Tibial nerve (tissue), 3 donors: ENCODE data around the gene USP37.

Experiments used
- POLR2A ChIP-seq, 2 donors: fragments of 450-650 bp; IDR thresholded peaks; one replicate each; pipeline ENCODE4 v1.6.1; 2017; ENCODE audit warnings: antibody characterized with exemption in 2 of 2, mild to moderate bottlenecking in 2 of 2, moderate library complexity in 2 of 2
- TF ChIP-seq, protein P1 (sequence below), 5 experiments: fragments of 200-600 bp in 3 of 5; fragments of 450-650 bp in 2 of 5; sonication (generic) in 3 of 5; IDR thresholded peaks; one replicate each; pipeline ENCODE4 v1.5.1; 2016 to 2019; ENCODE audit warnings: antibody characterized with exemption in 5 of 5, mild to moderate bottlenecking in 3 of 5, moderate library complexity in 2 of 5

GRCh38 chr2:218546012-218546411 is 22.1 kb downstream of the USP37 start:
- TF ChIP-seq, protein P1, sequence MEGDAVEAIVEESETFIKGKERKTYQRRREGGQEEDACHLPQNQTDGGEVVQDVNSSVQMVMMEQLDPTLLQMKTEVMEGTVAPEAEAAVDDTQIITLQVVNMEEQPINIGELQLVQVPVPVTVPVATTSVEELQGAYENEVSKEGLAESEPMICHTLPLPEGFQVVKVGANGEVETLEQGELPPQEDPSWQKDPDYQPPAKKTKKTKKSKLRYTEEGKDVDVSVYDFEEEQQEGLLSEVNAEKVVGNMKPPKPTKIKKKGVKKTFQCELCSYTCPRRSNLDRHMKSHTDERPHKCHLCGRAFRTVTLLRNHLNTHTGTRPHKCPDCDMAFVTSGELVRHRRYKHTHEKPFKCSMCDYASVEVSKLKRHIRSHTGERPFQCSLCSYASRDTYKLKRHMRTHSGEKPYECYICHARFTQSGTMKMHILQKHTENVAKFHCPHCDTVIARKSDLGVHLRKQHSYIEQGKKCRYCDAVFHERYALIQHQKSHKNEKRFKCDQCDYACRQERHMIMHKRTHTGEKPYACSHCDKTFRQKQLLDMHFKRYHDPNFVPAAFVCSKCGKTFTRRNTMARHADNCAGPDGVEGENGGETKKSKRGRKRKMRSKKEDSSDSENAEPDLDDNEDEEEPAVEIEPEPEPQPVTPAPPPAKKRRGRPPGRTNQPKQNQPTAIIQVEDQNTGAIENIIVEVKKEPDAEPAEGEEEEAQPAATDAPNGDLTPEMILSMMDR (IDR thresholded peaks at IDR 0.05) = no peak
- no peak for TF ChIP-seq POLR2A (IDR thresholded peaks at IDR 0.05)
